Endodermal cell (in vitro differentiated cells): ENCODE results near the gene SYNE1. TPM values are rescaled to one million over a fixed set of nuclear protein-coding genes. Genes with fewer than 3 reads are reported as not detected.

ENCODE experiments used
- DNase-seq: peaks from one replicate; pipeline ENCODE4 v3.0.0-alpha.2; 2017
- H3K27ac ChIP-seq: 2 replicates; pipeline ENCODE4 v1.5.1; 2013; ENCODE audit warnings: mild to moderate bottlenecking, low read depth, low read length, moderate library complexity
- H3K27me3 ChIP-seq: 2 replicates; pipeline ENCODE4 v1.6.1; 2013; ENCODE audit warnings: mild to moderate bottlenecking, low read length, moderate library complexity; ENCODE audit not compliant: insufficient read depth, control insufficient read depth, poor library complexity, severe bottlenecking
- H3K36me3 ChIP-seq: 2 replicates; pipeline ENCODE4 v1.7.0; 2013; ENCODE audit warnings: mild to moderate bottlenecking, low read length, moderate library complexity; ENCODE audit not compliant: control insufficient read depth, insufficient read depth
- H3K4me1 ChIP-seq: one replicate; pipeline ENCODE4 v1.7.0; 2013; ENCODE audit warnings: low read length; ENCODE audit not compliant: control insufficient read depth, insufficient read depth
- H3K4me3 ChIP-seq: 2 replicates; pipeline ENCODE4 v1.5.1; 2013; ENCODE audit warnings: mild to moderate bottlenecking, low read length, moderate library complexity
- H3K9ac ChIP-seq: 2 replicates; pipeline ENCODE4 v1.6.1; 2013; ENCODE audit warnings: mild to moderate bottlenecking, low read length, moderate library complexity; ENCODE audit not compliant: poor library complexity, severe bottlenecking; ENCODE audit errors: extremely low read depth
- H3K9me3 ChIP-seq: 2 replicates; pipeline ENCODE4 v1.6.1; 2013; ENCODE audit warnings: mild to moderate bottlenecking, low read length, moderate library complexity; ENCODE audit not compliant: control insufficient read depth
- H3K27ac Mint-ChIP-seq: 2 replicates; pipeline ENCODE4 v1.8.0; 2020; ENCODE audit warnings: mixed read lengths
- H3K27me3 Mint-ChIP-seq: 2 replicates; pipeline ENCODE4 v1.8.0; 2021; ENCODE audit warnings: mild to moderate bottlenecking, mixed read lengths; ENCODE audit not compliant: insufficient read depth
- H3K36me3 Mint-ChIP-seq: 2 replicates; pipeline ENCODE4 v1.8.0; 2020; ENCODE audit warnings: low read depth, mixed read lengths
- H3K4me1 Mint-ChIP-seq: 2 replicates; pipeline ENCODE4 v1.8.0; 2020; ENCODE audit warnings: mixed read lengths
- H3K4me3 Mint-ChIP-seq: 2 replicates; pipeline ENCODE4 v1.8.0; 2020; ENCODE audit warnings: mild to moderate bottlenecking, moderate library complexity, mixed read lengths
- H3K9me3 Mint-ChIP-seq: 2 replicates; pipeline ENCODE4 v1.8.0; 2020; ENCODE audit warnings: mild to moderate bottlenecking, mixed read lengths
- CTCF ChIP-seq: fragments of 200-600 bp; sonication (generic); conservative IDR thresholded peaks from 2 replicates; pipeline ENCODE4 v1.5.0; 2021; ENCODE audit warnings: antibody characterized with exemption, mild to moderate bottlenecking
- WGBS, 2 experiments: methylation state at CpG; one replicate each; pipeline versions ENCODE4 v1.1.5 to v1.1.7; 2013; ENCODE audit warnings: missing lambda C conversion rate in 2 of 2, mixed read lengths in 1 of 2; ENCODE audit not compliant: insufficient coverage in 1 of 2, insufficient read length in 1 of 2; 5-methylcytosine and 5-hydroxymethylcytosine counted together
- total RNA-seq, 2 donors: library from RNA; stranded (reverse); fragmentation: NEBNext Ultra II Directional in 1 of 2; extraction: Animal tissue kit (Norgen Biotek cat#: 25700) in 1 of 2; gene quantifications; 2 replicates in 1 of 2; 3 replicates in 1 of 2; pipeline ENCODE4 v1.2.1, GENCODE V29; 2021

Gene SYNE1
- total RNA-seq, 2 donors from 2014 or later: 7.9 to 9.5 TPM

DNA sequence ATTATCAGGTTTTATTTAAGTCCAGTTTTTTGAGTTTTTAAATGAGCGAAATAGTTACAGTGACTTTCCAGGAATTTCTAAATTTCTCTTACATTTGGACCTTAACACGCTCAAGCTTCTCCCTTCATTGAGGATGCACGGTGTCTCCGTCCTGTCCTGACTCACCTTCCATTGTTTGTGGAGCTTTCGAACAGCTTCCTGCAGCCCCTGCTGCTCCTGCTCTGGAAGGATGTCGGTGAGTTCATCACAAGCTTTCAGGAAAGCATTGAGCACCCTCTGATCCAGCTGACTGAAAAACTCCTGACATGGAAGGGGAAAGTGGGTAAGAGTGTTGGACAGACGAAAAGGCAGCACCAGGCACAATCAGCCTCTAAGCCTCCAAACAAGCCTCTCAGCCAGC is 183.7 kb downstream of the SYNE1 start:
- no peaks in the 10 kb centered on the region for H3K4me1 ChIP-seq
- H3K27ac Mint-ChIP-seq: no peak overlapping the region
- H3K36me3 ChIP-seq: no peaks in the 10 kb centered on the region
- H3K27me3 Mint-ChIP-seq: no peaks in the 10 kb centered on the region
- H3K27me3 ChIP-seq: no peaks in the 10 kb centered on the region
- H3K4me3 ChIP-seq: no peak overlapping the region
- DNase-seq: no peak
- WGBS, 2 experiments: 83 to 89% methylated on average over 5 to 7 of the region's 7 CpGs
- TF ChIP-seq CTCF: no peak
- H3K4me1 Mint-ChIP-seq: no peaks in the 10 kb centered on the region
- no peaks in the 10 kb centered on the region for H3K9me3 Mint-ChIP-seq
- H3K27ac ChIP-seq: no peak overlapping the region
- H3K4me3 Mint-ChIP-seq: no peak overlapping the region
- H3K9ac ChIP-seq: no peak overlapping the region
- H3K9me3 ChIP-seq: no peaks in the 10 kb centered on the region
- H3K36me3 Mint-ChIP-seq: no peaks in the 10 kb centered on the region

GRCh38 chr6:152452639-152453038 is 184.5 kb downstream of the SYNE1 start:
- no peak for TF ChIP-seq CTCF
- no peaks in the 10 kb centered on the region for H3K9me3 ChIP-seq
- H3K36me3 ChIP-seq: no peaks in the 10 kb centered on the region
- 94 to 98% methylated on average over 6 to 7 of the region's 7 CpGs for WGBS, 2 experiments
- no peak overlapping the region for H3K4me3 ChIP-seq
- no peak overlapping the region for H3K27ac Mint-ChIP-seq
- H3K9me3 Mint-ChIP-seq: no peaks in the 10 kb centered on the region
- H3K27me3 ChIP-seq: no peaks in the 10 kb centered on the region
- H3K4me1 Mint-ChIP-seq: no peaks in the 10 kb centered on the region
- H3K27ac ChIP-seq: no peak overlapping the region
- no peaks in the 10 kb centered on the region for H3K36me3 Mint-ChIP-seq
- no peak for DNase-seq
- H3K9ac ChIP-seq: no peak overlapping the region
- no peaks in the 10 kb centered on the region for H3K27me3 Mint-ChIP-seq
- no peak overlapping the region for H3K4me3 Mint-ChIP-seq
- no peaks in the 10 kb centered on the region for H3K4me1 ChIP-seq

GRCh38 chr6:152450519-152450918 is 186.6 kb downstream of the SYNE1 start:
- no peaks in the 10 kb centered on the region for H3K27me3 Mint-ChIP-seq
- H3K9ac ChIP-seq: no peak overlapping the region
- no peak for DNase-seq
- no peaks in the 10 kb centered on the region for H3K36me3 ChIP-seq
- H3K27ac ChIP-seq: no peak overlapping the region
- no peaks in the 10 kb centered on the region for H3K9me3 Mint-ChIP-seq
- no peaks in the 10 kb centered on the region for H3K4me1 ChIP-seq
- H3K36me3 Mint-ChIP-seq: no peaks in the 10 kb centered on the region
- no peak overlapping the region for H3K27ac Mint-ChIP-seq
- no peak for TF ChIP-seq CTCF
- H3K4me1 Mint-ChIP-seq: no peaks in the 10 kb centered on the region
- H3K27me3 ChIP-seq: no peaks in the 10 kb centered on the region
- no peak overlapping the region for H3K4me3 ChIP-seq
- WGBS, 2 experiments: 95 to 98% methylated on average over 4 of the region's 4 CpGs
- H3K4me3 Mint-ChIP-seq: no peak overlapping the region
- H3K9me3 ChIP-seq: no peaks in the 10 kb centered on the region
